GM12891 (cell line): Measurements from ENCODE around the gene TSSK3.

ENCODE experiments used
- DNase-seq: peaks from one replicate; pipeline ENCODE4 v3.0.0; 2011; ENCODE audit warnings: low spot score; ENCODE audit not compliant: insufficient read length
- FAIRE-seq: peaks from 2 replicates; lab custom pipeline; 2011; peaks lifted over from hg19 to GRCh38; lab: Jason Lieb, UNC
- PAX5 ChIP-seq: IDR thresholded peaks from 2 replicates; pipeline ENCODE4 v1.6.1; 2011; ENCODE audit warnings: low read length, moderate library complexity, mild to moderate bottlenecking; ENCODE audit not compliant: insufficient read depth, severe bottlenecking
- POLR2A ChIP-seq: IDR thresholded peaks from 2 replicates; pipeline ENCODE4 v1.6.1; 2011; ENCODE audit warnings: low read depth, low read length, control low read depth
- POLR2AphosphoS5 ChIP-seq: IDR thresholded peaks from 2 replicates; pipeline ENCODE4 v1.6.1; 2011; ENCODE audit warnings: low read depth, low read length, control low read depth
- POU2F2 ChIP-seq: IDR thresholded peaks from 2 replicates; pipeline ENCODE4 v1.6.1; 2011; ENCODE audit warnings: low read depth, mild to moderate bottlenecking, control low read depth, low read length, moderate library complexity
- SPI1 ChIP-seq: IDR thresholded peaks from 2 replicates; pipeline ENCODE4 v1.6.1; 2011; ENCODE audit warnings: low read depth, low read length, control low read depth
- TAF1 ChIP-seq: IDR thresholded peaks from 2 replicates; pipeline ENCODE4 v1.6.1; 2011; ENCODE audit warnings: low read depth, low read length, control low read depth

Gene TSSK3

GRCh38 chr1:32358435-32358834 lies 3.9 kb upstream of the TSSK3 start:
- TF ChIP-seq SPI1: no peak
- TF ChIP-seq POU2F2: no peak
- no peak for TF ChIP-seq PAX5
- TF ChIP-seq POLR2A: no peak
- no peak for TF ChIP-seq POLR2AphosphoS5
- no peak for TF ChIP-seq TAF1
- DNase-seq (no peak), FAIRE-seq (no peak)

GRCh38 chr1:32361308-32361673 lies 1.0 kb upstream of the TSSK3 start:
- FAIRE-seq: no peak
- DNase-seq: no peak
- TF ChIP-seq POLR2A (no peak), POU2F2 (no peak)

- TF ChIP-seq POLR2A (0 out of 2 replicates have a peak, but pooled peaks have one; percentile 30), POLR2AphosphoS5 (no peak)
- DNase-seq: peak; percentile 62
- FAIRE-seq: peak; percentile 9
These were observed 465 bp upstream of the TSSK3 start for GRCh38 chr1:32361674-32362473.

GRCh38 chr1:32363713-32364112 lies 1.4 kb downstream of the TSSK3 start:
- no peak for FAIRE-seq
- no peak for DNase-seq
- no peak for TF ChIP-seq PAX5
- TF ChIP-seq POLR2AphosphoS5: no peak
- no peak for TF ChIP-seq POU2F2
- no peak for TF ChIP-seq POLR2A
- no peak for TF ChIP-seq TAF1
- TF ChIP-seq SPI1: no peak

GRCh38 chr1:32364836-32365235 lies 2.5 kb downstream of the TSSK3 start:
- TF ChIP-seq PAX5: no peak
- TF ChIP-seq TAF1: no peak
- TF ChIP-seq SPI1: no peak
- no peak for TF ChIP-seq POLR2A
- no peak for TF ChIP-seq POU2F2
- no peak for TF ChIP-seq POLR2AphosphoS5

GRCh38 chr1:32365445-32365844 lies 3.1 kb downstream of the TSSK3 start:
- no peak for FAIRE-seq
- TF ChIP-seq POLR2A: no peak
- no peak for TF ChIP-seq PAX5
- TF ChIP-seq POLR2AphosphoS5: no peak
- no peak for TF ChIP-seq POU2F2
- TF ChIP-seq SPI1: no peak
- TF ChIP-seq TAF1: no peak
- DNase-seq: no peak

More at GRCh38 chr1:32364836-32365235, 2.5 kb downstream of the TSSK3 start:
- DNase-seq (no peak), FAIRE-seq (no peak)

GRCh38 chr1:32367912-32368635 lies 5.7 kb downstream of the TSSK3 start:
- TF ChIP-seq TAF1 (no peak), POU2F2 (no peak), POLR2AphosphoS5 (no peak), SPI1 (no peak), POLR2A (no peak), PAX5 (no peak)
- FAIRE-seq (no peak), DNase-seq (no peak)

- FAIRE-seq: peak; percentile 91
These were observed 9.9 kb downstream of the TSSK3 start for GRCh38 chr1:32372149-32372756.

GRCh38 chr1:32373996-32374592 lies 11.8 kb downstream of the TSSK3 start:
- DNase-seq: no peak
- FAIRE-seq: no peak
- TF ChIP-seq POLR2A (no peak), TAF1 (no peak), POU2F2 (no peak), SPI1 (no peak), PAX5 (no peak), POLR2AphosphoS5 (no peak)

More at GRCh38 chr1:32372149-32372756, 9.9 kb downstream of the TSSK3 start:
- TF ChIP-seq PAX5 (no peak), POLR2AphosphoS5 (no peak), SPI1 (no peak), TAF1 (no peak), POU2F2 (no peak), POLR2A (no peak)
- DNase-seq: peak; percentile 38
